ENCODE results near the gene GLYATL3. TPM values are rescaled to one million over a fixed set of nuclear protein-coding genes. Genes with fewer than 3 reads are reported as not detected.

GLYATL3 gene
- total RNA-seq, 1 donor from 2014 or later: not detected

DNA sequence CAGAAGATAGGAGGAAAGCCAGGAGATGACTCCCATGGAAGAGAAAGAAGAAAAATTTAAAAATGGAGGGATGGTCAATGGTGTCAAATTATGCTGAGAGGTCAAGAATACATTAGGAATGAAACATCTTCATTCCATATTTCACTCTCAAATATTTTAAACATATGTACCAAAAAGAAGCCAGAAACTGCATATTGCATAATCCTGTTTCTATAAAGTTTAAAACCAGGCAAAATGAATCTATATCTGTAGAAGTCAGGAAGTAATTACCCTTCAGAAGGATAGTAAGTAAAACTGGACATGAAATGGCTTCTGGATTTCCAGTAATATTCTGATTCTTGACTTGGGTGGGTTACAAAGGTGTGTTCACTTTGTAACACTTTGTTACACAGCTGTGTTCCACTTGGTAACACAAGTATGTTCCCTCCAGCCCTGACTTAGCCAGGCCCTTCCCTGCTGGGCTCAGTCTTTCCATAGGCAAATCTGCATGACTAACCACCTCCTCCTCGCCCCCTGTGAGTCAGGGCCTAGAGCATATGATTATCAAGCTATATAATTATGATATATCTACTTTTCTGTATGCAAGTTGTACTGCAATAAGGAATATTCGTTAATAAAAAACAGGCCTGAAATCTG lies 30.5 kb downstream of the GLYATL3 start:
- Histone ChIP-seq H3K27me3 (ENCODE audit: low read depth) (no peaks in the 10 kb centered on the region), H3K4me3 (no peak overlapping the region), H3K9me3 (replicated peaks) (no peaks in the 10 kb centered on the region), H3K27ac (replicated peaks) (no peak overlapping the region), H3K36me3 (no peaks in the 10 kb centered on the region), H3K4me1 (peaks cover 4% of the 10 kb centered on the region)
- intact Hi-C loops (cut with micrococcal nuclease): loop anchor here (5.0 kb wide), 2 partner anchors 77 to 317 kb away; no protein-coding TSS in a partner anchor
- TF ChIP-seq CTCF (IDR thresholded peaks at IDR 0.05; ENCODE audit: borderline replicate concordance): no peak
- DNase-seq: no peak

DNA sequence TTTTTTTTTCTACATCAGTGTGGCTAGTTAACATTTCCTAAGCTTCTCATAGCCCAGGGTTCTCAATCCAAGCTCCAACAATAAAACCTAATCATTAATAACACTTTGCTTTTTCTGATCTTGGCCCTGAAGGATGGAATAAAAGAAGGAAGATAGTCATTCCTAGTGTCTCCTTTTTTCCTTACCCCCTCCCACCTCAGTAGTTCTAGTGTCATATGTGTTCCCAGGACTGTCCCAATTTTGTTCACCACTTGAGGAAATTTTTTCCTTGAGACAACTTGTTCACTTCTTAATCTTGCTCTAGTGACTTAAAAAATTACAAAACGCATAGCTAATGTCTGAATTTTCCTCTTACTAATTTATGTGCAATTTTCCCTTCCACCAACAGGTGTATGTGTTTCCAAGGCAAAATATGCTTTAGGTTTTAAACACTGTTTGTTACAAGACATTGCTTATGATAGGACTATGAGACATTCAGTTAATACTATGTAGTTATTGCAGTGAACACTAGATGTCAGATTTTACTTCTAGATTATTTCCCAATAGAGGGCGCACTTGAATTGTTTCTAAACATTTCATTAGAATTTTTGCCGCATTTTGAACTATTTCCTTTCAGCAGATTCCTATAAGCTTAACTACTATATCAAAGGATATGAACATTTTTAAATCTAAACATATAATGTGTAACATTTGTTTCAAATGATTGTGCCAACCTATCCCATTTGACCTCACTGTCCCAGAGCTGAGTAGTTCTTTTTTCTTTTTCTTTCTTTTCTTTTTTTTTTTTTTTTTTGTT lies 32.2 kb downstream of the GLYATL3 start:
- peak; percentile 77 for TF ChIP-seq CTCF (IDR thresholded peaks at IDR 0.05; ENCODE audit: borderline replicate concordance)
- Histone ChIP-seq H3K27me3 (ENCODE audit: low read depth) (no peaks in the 10 kb centered on the region), H3K27ac (replicated peaks) (no peak overlapping the region), H3K9me3 (replicated peaks) (no peaks in the 10 kb centered on the region), H3K36me3 (no peaks in the 10 kb centered on the region), H3K4me3 (peak overlapping the region; percentile 35), H3K4me1 (peaks cover 4% of the 10 kb centered on the region)
- intact Hi-C loops (cut with micrococcal nuclease): loop anchor here (5.0 kb wide), 2 partner anchors 75 to 315 kb away; no protein-coding TSS in a partner anchor
- DNase-seq: no peak

DNA sequence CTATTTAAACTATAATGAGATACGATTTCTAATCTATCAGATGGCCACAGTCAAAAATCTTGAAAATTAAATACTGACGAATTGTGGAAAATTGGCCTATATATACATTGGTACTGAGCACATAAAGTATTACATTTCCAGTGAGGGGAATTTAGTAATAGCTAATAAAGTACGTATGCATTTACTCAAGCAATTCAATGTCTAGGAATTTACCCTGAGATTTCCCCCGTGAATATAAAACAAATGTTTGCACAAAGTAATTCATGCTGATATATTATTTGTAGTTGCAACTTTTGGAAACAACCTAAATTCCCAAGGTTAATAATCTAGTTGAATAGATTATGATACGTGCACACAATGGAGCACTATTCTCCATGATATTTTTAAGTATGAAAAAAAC lies 36.1 kb downstream of the GLYATL3 start:
- Histone ChIP-seq H3K27me3 (ENCODE audit: low read depth) (no peaks in the 10 kb centered on the region), H3K4me1 (peaks cover 4% of the 10 kb centered on the region), H3K27ac (replicated peaks) (no peak overlapping the region), H3K36me3 (no peaks in the 10 kb centered on the region), H3K9me3 (replicated peaks) (no peaks in the 10 kb centered on the region), H3K4me3 (no peak overlapping the region)
- no peak for DNase-seq
- no peak for TF ChIP-seq CTCF (IDR thresholded peaks at IDR 0.05; ENCODE audit: borderline replicate concordance)
- intact Hi-C loops (cut with micrococcal nuclease): no loop called here

DNA sequence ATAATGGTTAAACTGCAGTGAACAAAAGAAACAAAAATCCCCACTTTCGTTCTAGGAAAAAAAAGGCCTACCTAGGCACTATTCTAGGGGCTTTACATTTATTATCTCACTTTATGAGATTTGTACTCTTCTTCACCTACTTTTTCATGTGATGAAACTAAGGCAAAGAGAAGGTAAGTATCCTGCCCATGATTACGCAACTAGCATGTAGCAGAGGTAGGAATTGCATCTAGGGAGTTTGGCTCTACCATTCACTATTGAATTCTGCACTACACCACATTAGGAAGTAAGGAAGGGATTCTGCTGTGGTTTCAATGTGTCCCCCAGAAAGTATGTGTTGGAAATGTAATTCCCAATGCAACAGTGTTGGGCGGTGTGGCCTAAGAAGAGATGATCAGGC lies 39.4 kb downstream of the GLYATL3 start:
- Histone ChIP-seq H3K9me3 (replicated peaks) (no peaks in the 10 kb centered on the region), H3K36me3 (no peaks in the 10 kb centered on the region), H3K27ac (replicated peaks) (no peak overlapping the region), H3K4me3 (no peak overlapping the region), H3K4me1 (no peaks in the 10 kb centered on the region), H3K27me3 (ENCODE audit: low read depth) (no peaks in the 10 kb centered on the region)
- intact Hi-C loops (cut with micrococcal nuclease): no loop called here
- no peak for TF ChIP-seq CTCF (IDR thresholded peaks at IDR 0.05; ENCODE audit: borderline replicate concordance)
- no peak for DNase-seq

DNA sequence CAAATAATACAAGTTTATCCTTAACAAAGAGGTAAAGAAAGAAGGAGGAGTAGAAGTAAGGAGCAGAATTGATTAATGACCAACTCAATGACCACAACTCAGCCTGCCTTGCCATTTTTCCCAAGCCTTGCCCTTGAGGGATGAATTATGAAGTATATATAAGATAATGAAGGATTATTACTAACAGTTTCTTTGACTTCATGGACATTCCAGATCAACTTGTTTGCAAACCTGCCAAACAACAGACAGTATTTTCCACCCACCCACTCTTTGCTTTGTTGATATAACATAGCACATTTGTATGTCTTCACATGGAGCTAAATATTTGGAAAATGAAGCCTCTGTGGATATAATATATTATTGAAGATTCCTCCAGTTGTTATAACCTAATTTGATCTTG lies 40.9 kb downstream of the GLYATL3 start:
- Histone ChIP-seq H3K27me3 (ENCODE audit: low read depth) (no peaks in the 10 kb centered on the region), H3K27ac (replicated peaks) (no peak overlapping the region), H3K4me3 (no peak overlapping the region), H3K4me1 (no peaks in the 10 kb centered on the region), H3K9me3 (replicated peaks) (no peaks in the 10 kb centered on the region), H3K36me3 (no peaks in the 10 kb centered on the region)
- DNase-seq: no peak
- intact Hi-C loops (cut with micrococcal nuclease): no loop called here
- TF ChIP-seq CTCF (IDR thresholded peaks at IDR 0.05; ENCODE audit: borderline replicate concordance): no peak
